ENCODE data around the gene ASTN1.

DNA sequence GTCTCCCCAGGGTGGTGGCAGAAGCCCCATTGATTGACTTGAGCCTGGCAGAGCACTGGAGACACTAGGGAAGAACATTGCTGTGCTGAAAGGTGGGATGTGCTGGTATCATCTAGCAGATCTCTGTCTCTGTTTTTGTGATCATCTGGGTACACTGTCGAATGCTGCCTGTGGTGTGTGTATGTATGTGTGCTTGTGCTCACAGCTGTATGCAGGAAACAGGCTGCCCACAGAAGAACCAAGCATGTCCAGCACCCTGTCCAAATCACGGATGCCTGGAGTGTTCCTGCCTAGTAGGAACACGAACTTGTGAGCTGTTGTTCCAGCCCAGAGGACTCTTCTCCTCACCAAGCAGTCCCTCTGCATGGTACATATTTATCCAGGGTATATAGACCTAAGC, 7.8 kb upstream of the ASTN1 start:
- TF ChIP-seq, protein P1, sequence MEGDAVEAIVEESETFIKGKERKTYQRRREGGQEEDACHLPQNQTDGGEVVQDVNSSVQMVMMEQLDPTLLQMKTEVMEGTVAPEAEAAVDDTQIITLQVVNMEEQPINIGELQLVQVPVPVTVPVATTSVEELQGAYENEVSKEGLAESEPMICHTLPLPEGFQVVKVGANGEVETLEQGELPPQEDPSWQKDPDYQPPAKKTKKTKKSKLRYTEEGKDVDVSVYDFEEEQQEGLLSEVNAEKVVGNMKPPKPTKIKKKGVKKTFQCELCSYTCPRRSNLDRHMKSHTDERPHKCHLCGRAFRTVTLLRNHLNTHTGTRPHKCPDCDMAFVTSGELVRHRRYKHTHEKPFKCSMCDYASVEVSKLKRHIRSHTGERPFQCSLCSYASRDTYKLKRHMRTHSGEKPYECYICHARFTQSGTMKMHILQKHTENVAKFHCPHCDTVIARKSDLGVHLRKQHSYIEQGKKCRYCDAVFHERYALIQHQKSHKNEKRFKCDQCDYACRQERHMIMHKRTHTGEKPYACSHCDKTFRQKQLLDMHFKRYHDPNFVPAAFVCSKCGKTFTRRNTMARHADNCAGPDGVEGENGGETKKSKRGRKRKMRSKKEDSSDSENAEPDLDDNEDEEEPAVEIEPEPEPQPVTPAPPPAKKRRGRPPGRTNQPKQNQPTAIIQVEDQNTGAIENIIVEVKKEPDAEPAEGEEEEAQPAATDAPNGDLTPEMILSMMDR (conservative IDR thresholded peaks at IDR 0.05 in 1 of 2, IDR thresholded peaks at IDR 0.05 in 1 of 2; ENCODE audit: extremely low read depth in 1 of 2, insufficient read depth in 1 of 2, low read depth in 1 of 2, low read length in 2 of 2): no peak
- no peak for TF ChIP-seq EZH2 (IDR thresholded peaks at IDR 0.05; ENCODE audit: borderline replicate concordance, low read length)
